H1 (cell line): ENCODE data around the gene ZHX3. TPM values are rescaled to one million over a fixed set of nuclear protein-coding genes. Genes with fewer than 3 reads are reported as not detected.

ENCODE experiments used
- CTCF ChIA-PET: fragments of 300-600 bp; sonication (Branson Sonifier 250); formaldehyde crosslinking; loops from one replicate; lab custom pipeline; 2021; ENCODE audit not compliant: partially characterized antibody; lab: Charles Lee
- POLR2A ChIA-PET: fragments of 300-600 bp; sonication (Branson Sonifier 250); formaldehyde crosslinking; loops from one replicate; lab custom pipeline; 2021; ENCODE audit warnings: inconsistent platforms; ENCODE audit not compliant: partially characterized antibody; lab: Charles Lee
- DNase-seq, 2 experiments: peaks; one replicate each; pipeline versions ENCODE4 v3.0.0 to v3.0.0-alpha.2; 2010 to 2022; ENCODE audit warnings: low spot score in 2 of 2, low read depth in 1 of 2, mixed read lengths in 1 of 2
- FAIRE-seq: peaks from 2 replicates; lab custom pipeline; 2011; peaks lifted over from hg19 to GRCh38; lab: Jason Lieb, UNC
- H2AFZ ChIP-seq: 2 replicates; pipeline ENCODE4 v1.8.1; 2012; ENCODE audit warnings: low read length, inconsistent platforms
- H2AK5ac ChIP-seq: 2 replicates; pipeline ENCODE4 v1.6.1; 2013; ENCODE audit warnings: low read depth, low read length
- H2BK120ac ChIP-seq: replicated peaks from 2 replicates; pipeline ENCODE3; 2013; ENCODE audit warnings: low read depth, low read length, inconsistent platforms
- H2BK12ac ChIP-seq: 2 replicates; pipeline ENCODE4 v1.6.1; 2013; ENCODE audit warnings: low read depth, low read length
- H2BK15ac ChIP-seq: 2 replicates; pipeline ENCODE4 v1.6.1; 2013; ENCODE audit warnings: low read length
- H2BK20ac ChIP-seq: 2 replicates; pipeline ENCODE4 v1.6.1; 2013; ENCODE audit warnings: low read length
- H2BK5ac ChIP-seq: 2 replicates; pipeline ENCODE4 v1.6.1; 2013; ENCODE audit warnings: low read depth, low read length
- H3K14ac ChIP-seq: 2 replicates; pipeline ENCODE4 v1.6.1; 2013; ENCODE audit warnings: inconsistent platforms; ENCODE audit not compliant: insufficient read length
- H3K18ac ChIP-seq: 2 replicates; pipeline ENCODE4 v1.6.1; 2013; ENCODE audit warnings: low read length; ENCODE audit errors: extremely low read depth
- H3K23ac ChIP-seq: 2 replicates; pipeline ENCODE4 v1.6.1; 2013; ENCODE audit warnings: inconsistent platforms; ENCODE audit not compliant: insufficient read length
- H3K23me2 ChIP-seq: 2 replicates; pipeline ENCODE4 v1.6.1; 2013; ENCODE audit warnings: low read depth, low read length
- H3K27ac ChIP-seq: 2 replicates; pipeline ENCODE4 v1.6.1; 2011; ENCODE audit warnings: low read depth, low read length, inconsistent platforms
- H3K27me3 ChIP-seq, 4 experiments: replicated peaks in 1 of 4; 1 replicate in 1 of 4; 2 replicates in 3 of 4; pipeline versions ENCODE4 v1.6.1 to v1.8.1; 2011 to 2013; ENCODE audit warnings: low read length in 3 of 4, mild to moderate bottlenecking in 3 of 4, inconsistent platforms in 2 of 4, mixed read lengths in 2 of 4, moderate library complexity in 1 of 4; ENCODE audit not compliant: control insufficient read depth in 3 of 4, insufficient read depth in 3 of 4; ENCODE audit errors: extremely low read depth in 1 of 4
- H3K36me3 ChIP-seq, 4 experiments: 2 replicates each; pipeline versions ENCODE4 v1.6.1 to v1.8.1; 2011 to 2013; ENCODE audit warnings: mild to moderate bottlenecking in 4 of 4, low read length in 3 of 4, moderate library complexity in 2 of 4, control low read depth in 1 of 4, inconsistent platforms in 1 of 4; ENCODE audit not compliant: insufficient read depth in 4 of 4, control insufficient read depth in 2 of 4
- H3K4ac ChIP-seq: replicated peaks from 2 replicates; pipeline ENCODE3; 2013; ENCODE audit warnings: low read length, low read depth, mixed read lengths, inconsistent platforms; ENCODE audit not compliant: insufficient read length
- H3K4me1 ChIP-seq, 4 experiments: replicated peaks in 1 of 4; 1 replicate in 1 of 4; 2 replicates in 3 of 4; pipeline versions ENCODE4 v1.6.1 to v1.8.1; 2011 to 2013; ENCODE audit warnings: low read length in 3 of 4, inconsistent platforms in 2 of 4, mixed read lengths in 1 of 4; ENCODE audit not compliant: insufficient read depth in 4 of 4, control insufficient read depth in 3 of 4
- H3K4me2 ChIP-seq, 2 experiments: 2 replicates each; pipeline versions ENCODE4 v1.6.1 to v1.8.1; 2011 to 2013; ENCODE audit warnings: low read depth in 2 of 2, low read length in 2 of 2, control low read depth in 1 of 2, inconsistent platforms in 1 of 2, mild to moderate bottlenecking in 1 of 2; ENCODE audit not compliant: insufficient read depth in 1 of 2
- H3K4me3 ChIP-seq, 4 experiments: fragments of 200-600, 300-600 bp in 1 of 4; sonication (generic), shearing (Covaris generic), sonication (Bioruptor Twin) in 1 of 4; 2 replicates each; pipeline versions ENCODE4 v1.5.1 to v1.8.1; 2011 to 2016; ENCODE audit warnings: low read length in 4 of 4, low read depth in 3 of 4, control low read depth in 2 of 4, inconsistent platforms in 2 of 4, mild to moderate bottlenecking in 2 of 4, mixed read lengths in 1 of 4, moderate library complexity in 1 of 4; ENCODE audit not compliant: insufficient read depth in 2 of 4; ENCODE audit errors: extremely low read depth in 1 of 4
- H3K56ac ChIP-seq: replicated peaks from 2 replicates; pipeline ENCODE3; 2013; ENCODE audit warnings: low read depth, mild to moderate bottlenecking, mixed read lengths, low read length, inconsistent platforms; ENCODE audit not compliant: insufficient read length
- H3K79me1 ChIP-seq: 2 replicates; pipeline ENCODE4 v1.6.1; 2013; ENCODE audit warnings: low read depth, low read length, control low read depth
- H3K79me2 ChIP-seq, 2 experiments: 2 replicates each; pipeline versions ENCODE4 v1.6.1 to v1.8.1; 2012 to 2013; ENCODE audit warnings: low read length in 2 of 2, mild to moderate bottlenecking in 2 of 2, inconsistent platforms in 1 of 2; ENCODE audit not compliant: insufficient read depth in 2 of 2, control insufficient read depth in 1 of 2
- H3K9ac ChIP-seq, 4 experiments: replicated peaks in 1 of 4; 1 replicate in 1 of 4; 2 replicates in 3 of 4; pipeline versions ENCODE4 v1.6.1 to v1.8.1; 2011 to 2013; ENCODE audit warnings: low read depth in 3 of 4, low read length in 3 of 4, control low read depth in 2 of 4, mild to moderate bottlenecking in 2 of 4, moderate library complexity in 2 of 4, inconsistent platforms in 1 of 4; ENCODE audit errors: extremely low read depth in 1 of 4
- H3K9me3 ChIP-seq, 2 experiments: 2 replicates each; pipeline versions ENCODE4 v1.6.1 to v1.8.1; 2012 to 2013; ENCODE audit warnings: mild to moderate bottlenecking in 2 of 2, moderate library complexity in 2 of 2, control low read depth in 1 of 2, inconsistent platforms in 1 of 2, low read depth in 1 of 2, low read length in 1 of 2, mixed read lengths in 1 of 2; ENCODE audit not compliant: insufficient read depth in 2 of 2
- H4K20me1 ChIP-seq, 2 experiments: replicated peaks in 1 of 2; 2 replicates each; pipeline versions ENCODE3 to v1.8.1; 2011 to 2013; ENCODE audit warnings: inconsistent platforms in 2 of 2, low read length in 2 of 2, mild to moderate bottlenecking in 1 of 2; ENCODE audit not compliant: insufficient read depth in 2 of 2, control insufficient read depth in 1 of 2
- H4K5ac ChIP-seq: 2 replicates; pipeline ENCODE4 v1.6.1; 2013; ENCODE audit warnings: low read length, low read depth, mixed read lengths, inconsistent platforms; ENCODE audit not compliant: insufficient read length
- H4K8ac ChIP-seq: 2 replicates; pipeline ENCODE4 v1.8.0; 2013; ENCODE audit warnings: mild to moderate bottlenecking, moderate library complexity, low read length, inconsistent platforms; ENCODE audit not compliant: insufficient read depth; ENCODE audit errors: extremely low read depth
- H4K91ac ChIP-seq: replicated peaks from 2 replicates; pipeline ENCODE3; 2013; ENCODE audit warnings: low read length, mixed read lengths, inconsistent platforms; ENCODE audit not compliant: insufficient read length
- BACH1 ChIP-seq: IDR thresholded peaks from 2 replicates; pipeline ENCODE4 v1.6.1; 2012; ENCODE audit warnings: low read length, improper control_type of control experiment
- CBX5 ChIP-seq: fragments of 300-800, 300-1000 bp; sonication (generic); IDR thresholded peaks from 2 replicates; pipeline ENCODE4 v1.7.1; 2016; ENCODE audit warnings: antibody characterized with exemption, low read length, low read depth
- CHD2 ChIP-seq: IDR thresholded peaks from 2 replicates; pipeline ENCODE4 v1.6.1; 2012; ENCODE audit warnings: low read length, improper control_type of control experiment
- EP300 ChIP-seq, 2 experiments: IDR thresholded peaks; 1 replicate in 1 of 2; 2 replicates in 1 of 2; pipeline ENCODE4 v1.6.1; 2011 to 2012; ENCODE audit warnings: low read depth in 2 of 2, low read length in 2 of 2, mild to moderate bottlenecking in 2 of 2, borderline replicate concordance in 1 of 2, inconsistent platforms in 1 of 2, moderate library complexity in 1 of 2
- EZH2 ChIP-seq: fragments of 200-600 bp; sonication (generic); IDR thresholded peaks from 2 replicates; pipeline ENCODE4 v1.7.1; 2012; ENCODE audit warnings: low read depth, mild to moderate bottlenecking, moderate library complexity, low read length, inconsistent platforms; ENCODE audit not compliant: severe bottlenecking
- JUND ChIP-seq: IDR thresholded peaks from 2 replicates; pipeline ENCODE4 v1.6.1; 2011; ENCODE audit warnings: mild to moderate bottlenecking, improper control_type of control experiment, low read length
- MAFK ChIP-seq: IDR thresholded peaks from 2 replicates; pipeline ENCODE4 v1.6.1; 2012; ENCODE audit warnings: low read depth, mild to moderate bottlenecking, improper control_type of control experiment, low read length
- POLR2AphosphoS5 ChIP-seq: IDR thresholded peaks from 2 replicates; pipeline ENCODE4 v1.6.1; 2011; ENCODE audit warnings: low read depth, low read length
- YY1 ChIP-seq: IDR thresholded peaks from 2 replicates; pipeline ENCODE4 v1.6.1; 2011; ENCODE audit warnings: low read depth, mild to moderate bottlenecking, low read length
- ZNF274 ChIP-seq: IDR thresholded peaks from 2 replicates; pipeline ENCODE4 v1.7.0; 2012; ENCODE audit warnings: low read length, borderline replicate concordance; ENCODE audit errors: extremely low read depth
- WGBS, 2 experiments: shearing (Covaris generic) in 1 of 2; methylation state at CpG; one replicate each; pipeline versions ENCODE4 v1.1.6 to v1.1.7; 2013 to 2015; ENCODE audit warnings: low lambda C conversion rate in 2 of 2, mixed read lengths in 2 of 2, inconsistent platforms in 1 of 2, low coverage in 1 of 2, missing lambda C conversion rate in 1 of 2; ENCODE audit not compliant: insufficient replicate concordance in 2 of 2, insufficient coverage in 1 of 2, insufficient read length in 1 of 2; ENCODE audit errors: extremely low coverage in 1 of 2, missing lambda C conversion rate in 1 of 2; 5-methylcytosine and 5-hydroxymethylcytosine counted together
- polyA plus RNA-seq, 7 experiments: library from polyadenylated mRNA; depleted of rRNA in 3 of 7; stranded (reverse) in 5 of 7; unstranded in 2 of 7; fragments of >200 nt in 5 of 7; fragments of 200-250 nt in 2 of 7; gene quantifications; 1 replicate in 5 of 7; 2 replicates in 1 of 7; 4 replicates in 1 of 7; pipeline versions ENCODE4 v1.2.1 to v1.2.3, GENCODE V29; 2011 to 2013; ENCODE audit warnings: missing spikeins in 2 of 7, mixed read lengths in 2 of 7
- total RNA-seq: library from RNA; stranded (reverse); fragmentation: NEBNext Ultra II Directional; extraction: Animal tissue kit (Norgen Biotek cat#: 25700); gene quantifications from 2 replicates; pipeline ENCODE4 v1.2.1, GENCODE V29; 2021

Gene ZHX3
- total and polyA plus RNA-seq, 2 of the 8 experiments (the other 6 are each of a cell fraction or from before 2014, with no cell fraction given), result 1.00 to 7.8 TPM

DNA sequence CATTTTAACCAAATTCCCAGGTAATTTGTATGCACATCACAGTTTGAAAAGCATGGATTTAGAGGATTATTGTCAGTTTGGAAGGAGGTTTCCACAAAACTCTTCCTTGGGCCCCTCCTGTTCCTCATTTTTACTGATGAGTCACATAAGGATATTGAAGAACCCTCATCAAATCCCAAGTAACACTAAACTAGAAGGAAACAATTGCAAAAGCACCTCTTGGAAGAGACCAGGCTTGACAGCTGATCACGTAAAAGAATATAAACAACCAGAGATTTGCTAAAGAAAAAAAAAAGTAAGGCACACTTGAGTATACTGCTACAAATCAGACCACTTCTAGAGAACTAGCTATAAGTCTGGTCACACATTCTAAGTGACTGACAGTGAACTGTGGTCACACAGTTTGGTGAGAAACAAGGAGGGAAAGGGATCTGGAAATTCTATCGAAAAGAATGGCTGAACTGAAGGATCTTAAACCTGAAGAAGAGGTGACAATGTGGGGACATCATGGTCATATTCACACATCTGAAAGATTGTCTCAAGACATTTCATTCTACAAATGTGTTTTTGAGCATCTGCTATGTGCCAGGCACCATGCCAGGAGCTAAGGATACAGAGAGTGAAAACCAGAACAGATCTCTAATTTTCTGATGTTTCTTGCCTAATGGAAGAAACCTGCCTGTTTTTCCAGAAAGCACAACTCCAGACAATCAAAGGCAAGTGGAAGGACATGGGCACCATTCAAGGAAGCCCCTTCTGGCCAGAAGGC is 24.1 kb downstream of the ZHX3 start:
- Histone ChIP-seq H3K4me3 (no peak overlapping the region), H3K4ac (no peak overlapping the region), H4K5ac (no peak overlapping the region), H3K14ac (no peak overlapping the region), H3K23me2 (no peaks in the 10 kb centered on the region), H3K9ac (no peak overlapping the region), H3K23ac (no peak overlapping the region), H3K9me3 (no peaks in the 10 kb centered on the region)
- POLR2A ChIA-PET, result interaction anchor here (1.0 kb wide), 1 partner anchor 14 kb away, joined by 3 read pairs; no protein-coding TSS in a partner anchor
- WGBS, 2 experiments, result 91% methylated on average over 2 of the region's 2 CpGs; no CpG with 5 or more reads in 1 of the 2 experiments
- TF ChIP-seq EP300 (IDR thresholded peaks at IDR 0.05; ENCODE audit: borderline replicate concordance in 1 of 2, low read depth in 2 of 2, low read length in 2 of 2) (no peak), EZH2 (no peak), CBX5 (no peak), JUND (no peak), ZNF274 (no peak), BACH1 (no peak), YY1 (no peak), MAFK (no peak), POLR2AphosphoS5 (no peak), CHD2 (no peak)
- TF ChIP-seq, all 59 proteins: peak for 0
- no peak overlapping the region for H4K8ac ChIP-seq
- no peak overlapping the region for H3K4me2 ChIP-seq
- no peak overlapping the region for H3K27ac ChIP-seq
- DNase-seq, result no peak
- H2BK12ac ChIP-seq, result no peak overlapping the region
- H3K27me3 ChIP-seq, result no peaks in the 10 kb centered on the region
- peaks cover 0 to 3% (median 2%) of the 10 kb centered on the region in 4 experiments; a peak in 2 of 7 replicates for H3K4me1 ChIP-seq
- H3K18ac ChIP-seq, result no peak overlapping the region
- CTCF ChIA-PET, result interaction anchor here (0.8 to 1.3 kb wide), 4 partner anchors 9 to 58 kb away, joined by 3 to 4 read pairs (median 4); no protein-coding TSS in a partner anchor
- no peak overlapping the region for H3K56ac ChIP-seq
- H4K91ac ChIP-seq, result no peak overlapping the region
- no peaks in the 10 kb centered on the region for H4K20me1 ChIP-seq
- H2AK5ac ChIP-seq, result no peak overlapping the region
- H2AFZ ChIP-seq, result no peak overlapping the region
- H3K79me2 ChIP-seq, result no peaks in the 10 kb centered on the region
- no peak overlapping the region for H2BK15ac ChIP-seq
- H2BK20ac ChIP-seq, result no peak overlapping the region
- no peaks in the 10 kb centered on the region for H3K36me3 ChIP-seq
- no peak overlapping the region for H2BK120ac ChIP-seq
- no peak overlapping the region for H2BK5ac ChIP-seq
- H3K79me1 ChIP-seq, result no peaks in the 10 kb centered on the region
- FAIRE-seq, result no peak
